Activated naive CD4-positive, alpha-beta T cell (primary cell): ENCODE results near the gene RTL5.
"Not testable (repeated sequence)": the region's sequence is repeated elsewhere in the genome, so short reads cannot be mapped to it uniquely, and the experiment has no call there.

Experiments used
- DNase-seq, 4 experiments: peaks; one replicate each; lab custom pipeline; 2025; lab: John Stamatoyannopoulos, UW

RTL5 gene

DNA sequence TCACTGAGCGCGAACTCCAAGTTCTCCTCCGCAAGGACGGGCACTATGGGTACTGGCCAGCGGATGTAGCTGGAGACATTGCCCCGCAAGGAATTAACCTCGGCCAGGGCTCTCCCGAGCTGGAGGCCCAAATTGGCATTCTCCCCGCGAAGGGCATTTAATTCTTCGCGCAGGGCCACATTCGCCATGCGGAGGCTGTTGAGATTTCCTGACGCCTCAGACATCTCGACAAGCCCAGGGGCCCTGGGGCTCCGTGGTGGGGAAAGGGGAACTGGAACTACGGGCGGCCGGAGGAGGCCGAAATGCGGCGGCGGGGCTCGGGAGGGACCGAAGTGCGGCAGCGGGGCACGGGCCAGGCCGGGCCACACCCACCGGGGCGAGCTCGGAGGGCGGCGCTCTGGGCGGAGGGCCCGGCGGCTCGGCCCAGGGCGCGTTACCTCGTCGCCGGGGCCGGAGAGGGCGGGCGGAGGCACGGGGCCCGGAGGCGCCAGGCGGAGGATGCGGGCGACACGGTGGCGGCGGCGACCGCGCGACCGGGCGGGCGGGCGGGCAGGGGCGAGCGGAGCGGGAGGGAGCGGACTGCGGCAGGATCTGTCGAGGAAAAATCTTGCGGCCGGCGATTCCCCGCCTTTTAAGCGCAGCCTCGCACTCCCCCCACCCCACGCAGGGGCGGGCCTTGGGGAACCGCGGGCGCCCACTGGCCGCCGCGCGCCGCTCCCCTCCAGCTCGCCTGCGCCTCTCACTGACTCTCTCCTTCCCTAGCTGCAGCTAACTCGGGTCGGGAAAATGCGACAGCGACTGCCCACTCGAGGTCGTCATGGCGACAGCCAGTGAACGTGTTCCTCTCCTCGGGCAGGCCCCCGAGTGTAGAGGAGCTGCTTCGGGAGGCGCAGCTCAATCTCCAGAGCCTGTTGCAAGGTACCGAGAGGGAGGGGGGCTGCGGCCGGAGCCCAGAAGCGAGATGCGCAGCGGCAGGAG, at the start of gene RTL5:
RTL5 (minus strand) TSS at position 599 of the 978 bp plus-strand sequence.
- peak in 2 of 4 experiments; percentile 4 to 9 for DNase-seq

DNA sequence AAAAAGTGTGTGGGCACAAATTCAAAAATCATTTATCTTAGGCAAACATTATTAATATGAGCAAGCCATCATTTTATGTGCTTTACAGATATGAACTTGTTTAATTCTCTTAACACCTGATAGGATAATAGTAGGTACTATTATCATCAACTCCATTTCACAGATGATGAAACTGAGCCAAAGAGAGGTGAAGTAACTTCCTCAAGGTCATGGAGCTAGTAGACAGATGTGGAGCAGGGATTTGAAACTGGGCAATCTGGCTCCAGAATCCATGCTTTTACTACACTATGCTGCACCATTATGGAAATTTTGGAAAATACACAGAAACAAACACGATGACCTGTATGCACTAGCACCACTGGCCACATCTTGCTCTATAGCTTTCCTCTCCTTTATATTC, 48.8 kb upstream of the RTL5 start:
- DNase-seq: no peak

DNA sequence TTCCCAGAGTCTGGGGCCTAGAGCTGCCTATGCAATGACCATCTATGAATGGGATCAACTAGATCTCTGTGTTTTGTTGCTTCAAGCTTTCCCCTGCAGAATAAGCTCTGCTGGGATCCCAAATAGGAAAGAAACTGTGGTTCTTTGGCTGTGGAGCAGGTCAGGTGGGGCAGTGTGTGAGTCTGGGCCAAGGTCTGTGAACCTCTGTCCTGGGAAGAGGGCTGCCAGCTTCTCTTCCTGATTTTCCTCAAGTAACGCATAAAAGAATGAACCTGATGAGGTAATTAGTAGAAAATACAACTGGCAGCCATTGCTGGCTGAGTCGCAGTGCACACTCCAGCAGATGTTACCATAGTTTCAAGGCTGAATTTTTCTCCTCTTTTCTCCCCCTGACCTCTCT, 45.3 kb upstream of the RTL5 start:
- DNase-seq: no peak

DNA sequence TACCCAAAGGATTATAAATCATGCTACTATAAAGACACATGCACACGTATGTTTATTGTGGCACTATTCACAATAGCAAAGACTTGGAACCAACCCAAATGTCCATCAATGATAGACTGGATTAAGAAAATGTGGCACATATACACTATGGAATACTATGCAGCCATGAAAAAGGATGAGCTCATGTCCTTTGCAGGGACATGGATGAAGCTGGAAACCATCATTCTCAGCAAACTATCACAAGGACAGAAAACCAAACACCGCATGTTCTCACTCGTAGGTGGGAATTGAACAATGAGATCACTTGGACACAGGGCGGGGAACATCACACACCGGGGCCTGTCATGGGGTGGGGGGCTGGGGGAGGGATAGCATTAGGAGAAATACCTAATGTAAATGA, 44.6 kb upstream of the RTL5 start:
- DNase-seq: not testable (repeated sequence)

DNA sequence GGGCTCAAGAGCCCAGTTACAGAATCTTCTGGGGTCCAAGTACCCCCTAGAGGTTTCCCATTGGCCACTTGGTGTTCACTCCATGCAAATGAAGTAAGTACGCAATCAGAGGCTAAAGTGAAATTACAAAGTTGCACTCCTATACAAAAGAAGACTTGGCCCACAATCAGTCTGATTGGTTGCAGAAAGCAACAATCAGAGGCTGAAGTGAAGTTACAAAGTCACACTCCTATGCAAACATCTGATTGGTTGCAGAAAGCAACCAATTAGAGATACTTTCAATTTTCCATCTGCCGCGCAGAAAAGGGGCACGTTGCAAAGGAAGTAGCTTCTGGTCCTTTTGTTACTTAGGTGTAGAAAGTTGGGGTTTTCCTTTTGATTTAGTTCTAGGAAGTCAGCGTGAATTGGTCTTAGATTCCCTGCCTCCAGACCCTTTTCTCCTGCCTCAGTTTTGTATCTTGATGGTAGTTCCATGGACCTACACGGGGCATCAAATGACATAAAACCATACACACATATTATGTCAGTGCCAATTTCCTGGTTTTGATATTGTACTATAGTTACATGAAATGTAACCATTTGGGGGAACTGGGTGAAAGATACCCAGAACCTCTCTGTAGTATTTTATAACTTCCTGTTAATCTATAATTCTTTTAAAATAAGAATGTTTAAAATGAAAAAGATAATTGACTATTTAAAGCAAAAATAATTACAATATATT, 37.5 kb upstream of the RTL5 start:
- DNase-seq: peak in 1 of 4 experiments; percentile 2

DNA sequence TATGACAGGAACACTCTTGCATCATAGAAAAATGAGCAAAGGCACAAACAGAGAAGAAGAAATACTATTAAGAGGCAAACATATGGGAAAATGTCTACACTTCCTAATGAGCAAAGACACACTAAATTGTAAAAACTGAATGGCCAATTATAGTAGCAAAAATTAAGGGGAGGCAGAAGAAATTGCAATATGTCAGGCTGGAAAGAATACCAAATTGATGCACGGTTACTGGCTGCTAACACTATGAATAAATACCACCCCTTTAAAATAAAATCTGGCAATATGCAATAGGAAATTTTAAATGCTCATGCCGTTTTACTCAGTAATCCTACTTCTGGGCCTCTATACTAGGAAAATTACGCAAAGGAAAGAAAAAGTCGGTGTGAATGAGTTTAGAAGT, 33.8 kb upstream of the RTL5 start:
- no peak for DNase-seq

DNA sequence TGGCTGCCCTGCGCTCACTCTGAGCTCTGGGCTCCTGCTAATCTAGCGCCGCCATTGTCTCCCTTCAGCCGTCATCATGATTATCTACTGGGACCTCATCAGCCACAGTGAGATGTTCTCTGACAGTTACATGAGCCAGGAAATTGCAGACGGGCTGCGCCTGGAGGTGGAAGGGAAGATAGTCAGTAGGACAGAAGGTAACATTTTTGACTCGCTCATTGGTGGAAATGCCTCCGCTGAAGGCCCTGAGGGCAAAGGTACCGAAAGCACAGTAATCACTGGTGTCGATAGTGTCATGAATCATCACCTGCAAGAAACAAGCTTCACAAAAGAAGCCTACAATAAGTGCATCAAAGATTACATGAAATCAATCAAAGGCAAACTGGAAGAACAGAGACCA, 28.1 kb upstream of the RTL5 start:
- no peak for DNase-seq

DNA sequence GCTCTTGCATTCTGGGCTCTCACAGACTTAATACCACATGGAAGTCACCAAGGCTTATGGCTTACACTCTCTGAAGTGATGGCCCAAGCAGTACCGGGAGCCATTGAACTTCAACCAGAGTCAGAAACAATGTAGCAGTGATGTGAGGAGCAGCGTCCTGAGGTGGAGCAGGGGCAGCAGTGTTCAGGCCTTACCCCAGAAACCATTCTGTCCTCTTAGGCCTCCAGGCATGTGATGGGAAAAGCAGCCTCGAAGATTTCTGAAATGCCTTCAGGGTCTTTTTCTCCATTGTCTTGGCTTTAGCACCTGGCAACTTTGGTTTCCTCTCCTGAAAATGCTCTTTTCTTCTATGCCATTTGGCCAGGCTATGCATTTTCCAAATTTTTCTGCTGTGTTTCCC, 27.1 kb upstream of the RTL5 start:
- no peak for DNase-seq

DNA sequence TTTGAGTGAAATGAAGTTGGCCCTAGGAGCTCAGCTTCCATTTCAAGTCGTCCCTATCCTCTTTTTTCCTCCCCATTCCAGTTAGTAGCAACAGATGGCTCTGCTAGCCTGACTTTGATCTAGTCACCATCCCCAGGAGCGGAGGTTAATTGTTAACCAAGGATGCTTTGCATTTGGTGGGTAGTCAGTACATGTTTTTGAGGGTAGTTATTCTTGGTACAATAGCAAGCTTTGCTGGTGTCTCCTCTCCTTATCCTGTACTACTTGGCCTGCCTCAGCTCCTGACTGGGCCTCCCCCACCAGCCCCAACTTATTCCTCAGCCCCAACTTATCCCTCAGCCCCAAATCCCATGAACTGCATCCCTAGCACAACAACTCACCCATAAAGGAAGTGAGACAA, 14.8 kb upstream of the RTL5 start:
- no peak for DNase-seq

DNA sequence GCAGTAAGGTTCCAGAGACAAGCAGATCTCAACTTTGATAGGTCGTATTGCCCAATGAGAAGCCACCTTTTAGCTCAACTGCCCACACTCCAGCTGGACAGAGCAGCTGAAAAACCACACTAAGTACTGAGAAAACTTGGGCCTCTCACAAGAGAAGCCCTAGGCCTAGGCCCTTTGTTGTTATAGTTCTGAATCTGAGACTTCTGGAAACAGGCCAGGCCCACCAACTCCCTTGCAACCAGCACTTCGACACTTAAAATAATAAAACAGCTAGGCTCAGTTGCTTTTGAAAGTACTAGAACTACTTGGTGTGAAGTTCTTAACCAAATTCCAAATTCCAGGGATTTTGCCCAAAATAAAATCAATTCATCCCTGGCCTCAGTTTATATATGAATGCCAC, 13.5 kb upstream of the RTL5 start:
- DNase-seq: no peak

DNA sequence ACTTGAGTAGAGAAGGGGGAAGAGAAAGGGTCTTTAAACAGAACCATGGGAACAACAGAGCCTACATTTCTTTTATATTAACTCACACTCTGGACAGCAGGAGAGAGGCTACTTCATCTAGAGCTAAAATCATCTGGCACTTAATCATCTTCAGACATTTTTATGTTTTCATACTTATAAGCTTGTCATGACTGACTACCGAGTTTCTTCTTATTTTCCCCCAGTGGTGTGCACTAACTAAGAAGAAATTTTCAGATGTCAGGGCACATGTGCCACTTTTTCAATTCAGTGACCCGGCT, 11.8 kb upstream of the RTL5 start:
- DNase-seq: no peak

DNA sequence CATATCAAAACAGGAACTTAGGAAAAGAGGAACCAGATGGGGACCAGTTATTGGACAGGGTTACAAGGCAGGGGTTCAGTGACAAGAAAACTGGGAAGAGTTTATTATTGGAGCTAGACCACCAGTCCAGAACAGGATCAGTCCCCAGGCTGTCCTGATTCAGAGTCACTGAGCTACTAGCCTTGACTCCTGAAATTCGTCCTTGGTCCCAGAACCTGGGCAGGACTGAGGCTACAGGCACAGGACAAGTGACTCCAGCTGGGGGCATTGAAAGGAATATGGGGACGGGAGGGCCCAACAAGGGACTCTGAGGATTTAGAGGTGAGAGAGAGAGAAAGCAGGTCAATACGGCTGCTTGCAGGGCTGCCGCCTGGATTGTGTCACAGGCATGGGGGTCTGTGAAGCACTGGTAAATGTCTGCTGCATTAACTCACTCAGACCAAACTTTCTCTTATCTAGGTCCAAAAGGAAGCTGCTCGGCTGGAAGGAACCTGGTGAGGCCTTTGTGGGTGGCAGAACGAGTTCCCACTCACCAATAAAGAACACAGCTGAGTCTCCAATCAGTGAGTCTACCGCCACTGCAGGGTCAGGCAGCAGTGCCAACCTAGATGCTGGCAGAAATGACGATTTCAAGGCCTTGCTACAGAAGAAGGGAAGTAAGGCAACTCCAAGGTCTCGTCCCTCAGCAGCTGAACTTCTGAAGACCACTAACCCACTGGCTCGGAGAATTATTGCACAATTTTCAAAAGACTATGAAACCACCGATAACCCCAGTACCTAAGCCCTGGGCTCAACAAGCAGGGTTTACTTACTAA, 11.3 kb upstream of the RTL5 start:
- DNase-seq: no peak

DNA sequence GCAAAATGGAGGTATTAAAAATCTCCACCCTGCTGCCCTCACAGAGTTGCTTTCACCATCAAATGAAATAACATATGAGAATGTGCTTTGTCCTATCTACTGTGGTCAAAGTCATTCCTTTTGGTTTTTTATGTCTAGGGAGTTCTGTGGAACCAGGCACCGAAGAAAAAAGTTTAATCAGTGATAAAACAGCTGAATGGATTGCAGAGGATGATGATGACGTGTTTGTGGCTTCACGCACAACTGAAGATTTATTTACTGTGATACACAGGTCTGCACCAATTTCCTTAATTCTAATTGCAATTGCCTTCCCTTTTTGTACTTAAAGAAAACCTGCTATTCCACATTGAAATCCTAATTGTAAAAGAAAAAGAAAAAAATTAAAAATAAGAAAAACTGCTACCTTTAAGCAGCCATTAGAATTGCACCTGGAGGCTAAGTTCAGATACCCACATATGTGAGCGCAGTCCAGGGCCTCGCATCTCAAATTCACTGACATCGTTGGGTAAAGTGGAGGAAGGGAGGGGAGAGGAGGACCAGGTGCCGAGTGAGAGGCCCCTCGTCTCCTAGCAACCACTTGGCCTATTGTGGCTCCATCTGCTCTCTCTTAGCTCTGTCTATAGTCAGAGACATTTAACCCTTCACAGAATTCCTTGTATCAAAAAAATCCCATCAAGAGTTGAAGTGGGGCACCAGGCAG, 10.5 kb upstream of the RTL5 start:
- DNase-seq: no peak

DNA sequence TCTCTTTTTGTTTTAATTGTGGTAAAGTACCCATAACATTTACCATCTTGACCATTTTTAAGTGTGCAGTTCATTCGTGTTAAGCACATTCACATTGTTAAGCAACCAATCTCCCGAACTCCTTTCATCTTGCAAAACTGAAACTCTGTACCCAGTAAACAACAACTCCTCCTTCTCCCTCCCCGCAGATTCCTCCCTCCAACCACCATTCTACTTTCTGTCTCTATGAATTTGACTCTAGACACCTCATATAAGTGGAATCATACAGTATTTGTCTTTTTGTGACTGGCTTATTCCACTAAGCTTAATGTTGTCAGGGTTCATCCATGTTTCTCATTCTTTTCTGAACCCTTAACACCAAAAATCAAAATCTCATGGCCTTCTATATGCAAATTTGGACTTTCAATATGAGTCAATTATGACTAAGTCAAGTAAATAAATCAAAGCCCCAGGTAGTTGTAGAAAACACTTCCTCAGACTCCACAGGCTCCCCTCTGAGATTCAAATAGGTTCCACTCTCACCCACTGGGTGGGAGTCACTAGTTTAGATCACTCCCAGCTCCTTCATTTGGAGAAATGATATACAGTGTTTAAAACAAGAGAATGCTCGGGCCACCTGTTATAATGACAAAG, 9.8 kb upstream of the RTL5 start:
- DNase-seq: no peak

DNA sequence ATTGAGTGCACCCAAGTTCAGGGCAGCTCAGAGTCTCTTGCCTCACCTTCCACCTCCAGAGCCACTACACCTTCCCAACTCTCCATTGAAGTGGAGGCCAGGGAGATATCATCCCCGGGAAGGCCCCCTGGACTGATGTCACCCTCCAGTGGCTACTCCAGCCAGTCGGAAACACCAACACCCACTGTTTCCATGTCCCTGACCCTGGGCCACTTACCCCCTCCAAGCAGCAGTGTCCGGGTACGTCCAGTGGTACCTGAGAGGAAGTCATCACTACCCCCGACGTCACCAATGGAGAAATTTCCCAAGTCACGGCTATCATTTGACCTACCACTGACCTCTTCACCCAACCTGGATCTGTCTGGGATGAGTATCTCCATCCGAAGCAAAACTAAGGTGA, 7.8 kb upstream of the RTL5 start:
- no peak for DNase-seq

DNA sequence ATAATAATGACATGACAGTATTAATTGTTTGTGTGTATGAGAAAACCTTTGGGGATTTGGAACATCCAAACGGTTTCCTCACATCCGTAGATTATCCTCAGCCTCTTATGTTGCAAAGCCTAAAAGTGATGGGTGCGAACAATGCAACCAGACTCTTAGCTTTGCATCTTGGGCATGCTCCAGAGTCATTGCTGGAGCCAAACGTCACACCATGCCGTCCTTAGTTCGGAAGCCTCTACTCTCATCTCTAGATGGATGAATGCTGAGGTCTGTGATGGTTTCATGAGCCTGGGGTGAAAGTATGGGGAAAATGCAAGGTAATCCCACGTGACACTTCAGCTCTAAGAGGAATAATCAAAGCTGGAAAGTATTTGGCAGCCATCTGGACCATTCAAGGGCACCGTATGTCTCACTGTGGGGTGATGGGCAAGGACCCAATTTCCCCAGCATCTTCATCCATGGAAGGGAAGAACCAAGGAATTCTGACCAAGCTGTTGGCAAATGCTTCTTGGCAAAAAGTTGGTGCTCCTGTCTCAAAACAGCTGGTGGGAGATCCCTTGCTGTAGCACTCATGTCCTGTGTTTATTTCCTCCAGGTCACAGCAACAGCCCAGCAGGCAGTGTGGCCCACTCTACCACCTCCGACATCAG, 6.3 kb upstream of the RTL5 start:
- DNase-seq: no peak

DNA sequence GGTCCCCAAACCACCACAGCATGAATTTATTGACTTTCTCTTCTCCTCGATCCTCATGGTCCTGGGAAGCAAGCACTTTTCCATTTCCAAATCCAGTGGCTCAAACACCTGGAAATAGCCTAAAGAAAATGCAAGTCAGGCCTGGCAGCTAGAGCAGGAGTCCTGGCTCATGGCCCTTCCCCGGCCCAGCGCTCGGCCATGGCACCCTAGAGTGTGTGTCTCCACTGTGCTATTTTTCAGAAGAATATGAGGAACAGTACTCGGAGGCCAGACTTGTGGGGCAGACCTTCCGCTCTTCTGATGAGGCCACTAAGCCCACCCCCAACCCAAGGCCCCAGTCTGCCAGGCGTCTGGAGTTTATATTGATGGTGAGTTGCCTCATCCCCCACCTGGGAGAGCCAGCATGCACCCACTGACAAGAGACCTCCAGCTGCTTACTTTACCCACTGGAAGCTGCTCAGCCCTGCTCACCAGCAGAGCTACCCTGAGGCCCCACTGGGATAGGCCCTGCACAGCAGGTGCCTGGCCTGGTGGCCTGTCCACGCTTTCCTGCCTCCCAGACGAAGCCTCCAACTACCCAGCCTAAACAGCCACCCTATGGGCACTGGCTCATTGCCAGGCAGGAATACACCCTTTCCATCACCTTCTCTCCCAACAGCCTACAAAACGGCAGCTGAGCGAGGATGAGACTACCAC, 2.3 kb upstream of the RTL5 start:
- no peak for DNase-seq

DNA sequence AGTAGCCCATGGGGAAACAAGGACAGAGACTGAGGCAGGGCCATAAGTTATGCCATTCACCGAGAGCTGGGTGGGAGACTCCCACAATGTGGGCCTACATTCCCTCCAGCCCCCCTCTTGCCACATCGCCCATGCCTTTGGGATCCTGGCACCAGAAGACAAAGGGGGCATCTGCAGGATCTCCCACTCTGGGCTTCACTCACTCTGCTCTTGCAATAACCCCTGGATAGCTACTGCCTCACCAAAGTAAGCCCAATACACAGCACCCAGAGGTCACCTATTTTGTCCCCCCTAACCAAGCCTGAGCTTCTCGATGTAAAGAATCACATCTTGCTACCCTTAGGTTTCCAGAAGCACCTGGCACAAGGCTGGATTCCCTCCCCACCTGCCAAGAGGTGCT, 741 bp upstream of the RTL5 start:
- DNase-seq: no peak

DNA sequence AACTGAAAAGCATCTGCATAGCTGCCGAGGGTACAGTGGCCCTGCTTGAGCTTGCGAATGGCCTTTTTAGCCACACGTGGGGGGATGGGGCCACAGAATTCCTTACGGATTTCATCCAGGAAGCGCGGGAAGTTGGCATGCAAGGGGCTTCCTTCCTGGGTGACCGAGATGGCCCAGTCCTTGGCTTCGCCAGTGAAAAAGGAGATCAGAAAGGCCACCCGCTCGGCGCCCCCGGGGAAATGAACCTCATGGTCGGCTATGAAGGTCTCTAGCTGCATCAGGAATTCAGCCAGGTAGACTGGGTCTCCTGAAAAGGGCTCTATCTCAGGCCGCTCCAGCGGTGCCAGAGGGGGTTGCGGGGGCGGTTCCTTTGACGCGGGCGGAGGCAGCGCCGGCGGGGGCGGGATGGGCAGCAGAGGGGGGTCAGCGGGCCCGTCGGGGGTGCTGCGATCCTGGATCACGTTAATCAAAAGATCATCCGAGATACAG, 909 bp downstream of the RTL5 start:
- DNase-seq: no peak

DNA sequence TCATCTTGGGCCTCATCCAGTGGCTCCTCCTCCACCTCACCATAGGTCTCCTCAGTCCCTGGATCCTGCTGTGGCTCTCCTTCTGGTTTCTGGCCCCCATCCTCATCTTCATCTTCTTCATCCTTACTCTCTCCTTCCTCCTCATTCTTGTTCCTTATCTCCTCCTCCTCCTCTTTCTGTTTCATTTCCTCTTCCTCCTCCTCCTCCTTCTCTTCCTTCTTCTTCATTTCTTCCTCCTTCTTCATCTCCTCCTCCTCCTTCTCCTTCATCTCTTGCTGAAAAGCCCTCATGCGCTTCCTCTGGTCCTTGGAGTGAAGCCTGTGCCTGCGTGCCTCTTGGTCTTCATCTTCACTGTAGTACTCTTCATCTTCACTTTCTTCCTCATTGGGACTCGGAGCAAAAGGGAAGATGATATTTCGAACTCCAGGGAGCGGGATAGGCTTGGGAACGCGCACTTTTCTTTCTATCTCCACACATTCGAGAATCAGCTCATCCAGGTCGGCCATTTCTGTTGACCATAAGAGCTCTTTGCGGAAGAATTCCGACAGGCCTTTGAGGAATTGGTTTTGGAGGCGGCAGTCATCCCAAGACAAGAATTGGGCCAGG, 1.5 kb downstream of the RTL5 start:
- DNase-seq: no peak
